K562 (cell line): ENCODE measurements around the gene HHEX. TPM values are rescaled to one million over a fixed set of nuclear protein-coding genes. Genes with fewer than 3 reads are reported as not detected.
A peak's percentile ranks its signal among the peaks of the same experiment; 100 is the strongest.

Source experiments
- AFF4 ChIP-seq: sonication (generic); formaldehyde crosslinking; IDR thresholded peaks from 2 replicates; pipeline ENCODE4 v1.8.0; 2023; ENCODE audit warnings: mild to moderate bottlenecking, missing genetic modification reagents
- CBX5 ChIP-seq: IDR thresholded peaks from 2 replicates; pipeline ENCODE4 v1.6.1; 2014; ENCODE audit warnings: low read depth, borderline replicate concordance
- FOXP1 ChIP-seq: sonication (generic); formaldehyde crosslinking; IDR thresholded peaks from 2 replicates; pipeline ENCODE4 v1.8.0; 2022; ENCODE audit warnings: mild to moderate bottlenecking, missing genetic modification reagents
- JUNB ChIP-seq: fragments of 450-650 bp; formaldehyde crosslinking; conservative IDR thresholded peaks from 2 replicates; pipeline ENCODE4 v1.4.0; 2020; ENCODE audit warnings: mild to moderate bottlenecking
- MEIS2 ChIP-seq: fragments of 450-650 bp; IDR thresholded peaks from 2 replicates; pipeline ENCODE4 v1.6.1; 2014; ENCODE audit warnings: mild to moderate bottlenecking; ENCODE audit not compliant: partially characterized antibody
- NBN ChIP-seq: fragments of 450-650 bp; IDR thresholded peaks from 2 replicates; pipeline ENCODE4 v1.6.1; 2016; ENCODE audit warnings: low read depth, mild to moderate bottlenecking
- PKNOX1 ChIP-seq: fragments of 450-650 bp; IDR thresholded peaks from 2 replicates; pipeline ENCODE4 v1.6.1; 2016
- PML ChIP-seq: IDR thresholded peaks from 2 replicates; pipeline ENCODE4 v1.6.1; 2012; ENCODE audit warnings: low read length, inconsistent platforms
- RAD51 ChIP-seq: fragments of 450-650 bp; IDR thresholded peaks from 2 replicates; pipeline ENCODE4 v1.7.1; 2016; ENCODE audit warnings: low read depth, mild to moderate bottlenecking, borderline replicate concordance
- SETDB1 ChIP-seq: IDR thresholded peaks from one replicate; pipeline ENCODE4 v1.6.1; 2012; ENCODE audit warnings: low read length, control low read depth, inconsistent platforms
- SIX5 ChIP-seq, 2 experiments: IDR thresholded peaks; 2 replicates each; pipeline ENCODE4 v1.6.1; 2011; ENCODE audit warnings: low read length in 2 of 2, borderline replicate concordance in 1 of 2, low read depth in 1 of 2, mild to moderate bottlenecking in 1 of 2, moderate library complexity in 1 of 2; ENCODE audit not compliant: insufficient read depth in 1 of 2
- SPI1 ChIP-seq: IDR thresholded peaks from 2 replicates; pipeline ENCODE4 v1.6.1; 2011; ENCODE audit warnings: low read depth, low read length, control low read depth, borderline replicate concordance
- STAT5A ChIP-seq: IDR thresholded peaks from 2 replicates; pipeline ENCODE4 v1.6.1; 2012; ENCODE audit warnings: low read length, inconsistent platforms, borderline replicate concordance
- TRIM28 ChIP-seq: fragments of 450-650 bp; IDR thresholded peaks from 2 replicates; pipeline ENCODE4 v1.6.1; 2017
- YBX1 ChIP-seq: fragments of 450-650 bp; IDR thresholded peaks from 2 replicates; pipeline ENCODE4 v1.7.1; 2016; ENCODE audit warnings: mild to moderate bottlenecking
- ZMIZ1 ChIP-seq, 2 experiments: fragments of 150-350 bp in 1 of 2; IDR thresholded peaks; 2 replicates each; pipeline ENCODE4 v1.6.1; 2012 to 2016; ENCODE audit warnings: low read depth in 2 of 2, low read length in 2 of 2, mild to moderate bottlenecking in 1 of 2, moderate library complexity in 1 of 2
- ZNF146 ChIP-seq: IDR thresholded peaks from one replicate; pipeline ENCODE4 v1.6.1; 2018; ENCODE audit warnings: missing compliant biosample characterization; ENCODE audit not compliant: unreplicated experiment
- ZNF165 ChIP-seq: fragments of 250-450 bp; sonication (Bioruptor Pico); IDR thresholded peaks from 2 replicates; pipeline ENCODE4 v1.4.0; 2020; ENCODE audit warnings: borderline replicate concordance
- ZNF232 ChIP-seq: sonication (generic); formaldehyde crosslinking; IDR thresholded peaks from 2 replicates; pipeline ENCODE4 v1.8.0; 2022; ENCODE audit warnings: mild to moderate bottlenecking, missing genetic modification reagents
- ZNF408 ChIP-seq: fragments of 250-450 bp; sonication (Bioruptor Pico); IDR thresholded peaks from 2 replicates; pipeline ENCODE4 v1.4.0; 2020; ENCODE audit warnings: low read depth, mild to moderate bottlenecking, moderate library complexity
- ZNF583 ChIP-seq: fragments of 250-450 bp; sonication (Bioruptor Pico); IDR thresholded peaks from 2 replicates; pipeline ENCODE4 v1.4.0; 2020
- ZNF589 ChIP-seq: fragments of 200-800 bp; sonication (Bioruptor generic); IDR thresholded peaks from 2 replicates; pipeline ENCODE4 v1.6.1; 2016; ENCODE audit warnings: low read depth, missing genetic modification characterization, missing compliant biosample characterization
- ZNF778 ChIP-seq: fragments of 450-650 bp; formaldehyde crosslinking; IDR thresholded peaks from 2 replicates; pipeline ENCODE4 v1.4.0; 2020; ENCODE audit warnings: mild to moderate bottlenecking, moderate library complexity
- polyA plus RNA-seq, 8 experiments: library from polyadenylated mRNA; depleted of rRNA in 4 of 8; stranded (reverse) in 5 of 8; unstranded in 3 of 8; fragments of >200 nt; fragmentation: Nextera tagmentation in 2 of 8; fragmentation: Illumina TruSeq in 1 of 8; extraction: Ambion mirVana in 2 of 8; extraction: Trizol in 1 of 8; gene quantifications; 2 replicates each; pipeline versions ENCODE4 v1.2.1 to v1.2.3, GENCODE V29; 2011 to 2014; ENCODE audit warnings: inconsistent platforms in 1 of 8, missing spikeins in 1 of 8
- total RNA-seq, 7 experiments: library from RNA; depleted of rRNA in 6 of 7; stranded (reverse); fragments of >200 nt in 6 of 7; fragmentation: Illumina TruSeq in 2 of 7; extraction: Trizol in 2 of 7; gene quantifications; 2 replicates each; pipeline versions ENCODE4 v1.2.1 to v1.2.3, GENCODE V29; 2011 to 2021; ENCODE audit warnings: low replicate concordance in 1 of 7

Gene HHEX
- total and polyA plus RNA-seq, 9 of the 15 experiments (the other 6 are each of a cell fraction or from before 2014, with no cell fraction given), result 37.2 to 133 (median 80.2) TPM

- TF ChIP-seq ZNF408 (CRISPR knock-in tag) (no peak), ZNF583 (CRISPR knock-in tag) (no peak), TRIM28 (peak; percentile 98), NBN (0 out of 2 replicates have a peak, but pooled peaks have one; percentile 38), PML (no peak), ZNF146 (CRISPR knock-in tag) (no peak), RAD51 (peak; percentile 38; the same call in 1 of the 2 replicates), ZNF589 (CRISPR knock-in tag) (no peak), CBX5 (peak; percentile 88; the same call in 1 of the 2 replicates), SPI1 (no peak), ZNF232 (CRISPR knock-in tag) (no peak), AFF4 (CRISPR knock-in tag) (no peak), YBX1 (no peak), MEIS2 (peak; percentile 93), JUNB (no peak), FOXP1 (CRISPR knock-in tag) (no peak), ZMIZ1 (IDR thresholded peaks at IDR 0.05; ENCODE audit: low read depth in 2 of 2, low read length in 2 of 2) (no peak), ZNF165 (CRISPR knock-in tag) (no peak), STAT5A (peak; percentile 14; the same call in 1 of the 2 replicates), SIX5 (IDR thresholded peaks at IDR 0.05; ENCODE audit: borderline replicate concordance in 1 of 2, insufficient read depth in 1 of 2, low read depth in 1 of 2, low read length in 2 of 2) (no peak), ZNF778 (CRISPR knock-in tag) (no peak), PKNOX1 (peak; percentile 84), SETDB1 (no peak)
Observed at GRCh38 chr10:92662848-92663247, 26.9 kb upstream of the HHEX start (continued).
